Suprapubic skin (tissue), 4 donors: ENCODE results near the gene DRP2. TPM values are rescaled to one million over a fixed set of nuclear protein-coding genes. Genes with fewer than 3 reads are reported as not detected.

Source experiments
- DNase-seq, 2 donors: peaks; one replicate each; pipeline ENCODE4 v3.0.0-alpha.2; 2019; ENCODE audit warnings: low spot score in 2 of 2
- H3K27ac ChIP-seq: fragments of 200-600 bp; sonication (generic); one replicate; pipeline ENCODE4 v1.5.1; 2019
- H3K27me3 ChIP-seq: fragments of 200-600 bp; sonication (generic); one replicate; pipeline ENCODE4 v1.5.1; 2019
- H3K36me3 ChIP-seq: fragments of 200-600 bp; sonication (generic); one replicate; pipeline ENCODE4 v1.5.1; 2019
- H3K4me1 ChIP-seq: fragments of 200-600 bp; sonication (generic); one replicate; pipeline ENCODE4 v1.5.1; 2019
- H3K4me3 ChIP-seq: fragments of 200-600 bp; sonication (generic); one replicate; pipeline ENCODE4 v1.5.1; 2019; ENCODE audit warnings: mild to moderate bottlenecking
- H3K9me3 ChIP-seq: fragments of 200-600 bp; sonication (generic); one replicate; pipeline ENCODE4 v1.5.1; 2019
- CTCF ChIP-seq, 2 donors: fragments of 200-600 bp in 1 of 2; fragments of 450-650 bp in 1 of 2; sonication (generic) in 1 of 2; IDR thresholded peaks; one replicate each; pipeline ENCODE4 v1.5.1; 2016 to 2019; ENCODE audit warnings: antibody characterized with exemption in 2 of 2, mild to moderate bottlenecking in 1 of 2, moderate library complexity in 1 of 2
- EP300 ChIP-seq: sonication (generic); formaldehyde crosslinking; IDR thresholded peaks from one replicate; pipeline ENCODE4 v1.6.1; 2017; ENCODE audit warnings: antibody characterized with exemption
- POLR2A ChIP-seq, 2 donors: fragments of 450-650 bp; IDR thresholded peaks; one replicate each; pipeline ENCODE4 v1.6.1; 2017; ENCODE audit warnings: antibody characterized with exemption in 2 of 2, mild to moderate bottlenecking in 2 of 2, moderate library complexity in 2 of 2
- POLR2AphosphoS5 ChIP-seq, 3 donors: sonication (generic); formaldehyde crosslinking; IDR thresholded peaks; one replicate each; pipeline ENCODE4 v1.6.1; 2017; ENCODE audit warnings: antibody characterized with exemption in 3 of 3
- WGBS: methylation state at CpG from one replicate; pipeline ENCODE4 v1.1.5; 2018; 5-methylcytosine and 5-hydroxymethylcytosine counted together
- total RNA-seq, 4 donors: library from RNA; depleted of rRNA; stranded (reverse); fragments of >200 nt; gene quantifications; one replicate each; pipeline ENCODE4 v1.1.0, GENCODE V29; 2016

DRP2 gene
- total RNA-seq, 4 donors from 2014 or later = 0.05 to 0.97 (median 0.35) TPM

GRCh38 chrX:101229170-101229569 is 9.6 kb downstream of the DRP2 start:
- H3K4me1 ChIP-seq = no peaks in the 10 kb centered on the region
- no peaks in the 10 kb centered on the region for H3K9me3 ChIP-seq
- H3K4me3 ChIP-seq = no peak overlapping the region
- 86% methylated on average over 1 of the region's 1 CpG for WGBS
- H3K27ac ChIP-seq = no peak overlapping the region
- TF ChIP-seq EP300 = no peak
- no peak for TF ChIP-seq POLR2A (IDR thresholded peaks at IDR 0.05)
- no peak for TF ChIP-seq CTCF (IDR thresholded peaks at IDR 0.05)
- TF ChIP-seq POLR2AphosphoS5 (IDR thresholded peaks at IDR 0.05) = no peak
- DNase-seq = no peak
- no peaks in the 10 kb centered on the region for H3K27me3 ChIP-seq
- H3K36me3 ChIP-seq = no peaks in the 10 kb centered on the region

GRCh38 chrX:101230636-101231035 is 11.1 kb downstream of the DRP2 start:
- no peaks in the 10 kb centered on the region for H3K36me3 ChIP-seq
- no peak overlapping the region for H3K27ac ChIP-seq
- no peak for DNase-seq
- no peaks in the 10 kb centered on the region for H3K9me3 ChIP-seq
- no peaks in the 10 kb centered on the region for H3K4me1 ChIP-seq
- H3K27me3 ChIP-seq = no peaks in the 10 kb centered on the region
- no peak overlapping the region for H3K4me3 ChIP-seq
- no peak for TF ChIP-seq POLR2AphosphoS5 (IDR thresholded peaks at IDR 0.05)
- TF ChIP-seq CTCF (IDR thresholded peaks at IDR 0.05) = no peak
- no peak for TF ChIP-seq POLR2A (IDR thresholded peaks at IDR 0.05)
- TF ChIP-seq EP300 = no peak
- WGBS = 79% methylated on average over 2 of the region's 2 CpGs

- no peaks in the 10 kb centered on the region for H3K36me3 ChIP-seq
- 67% methylated on average over 1 of the region's 1 CpG for WGBS
- TF ChIP-seq EP300 (no peak), CTCF (IDR thresholded peaks at IDR 0.05) (no peak), POLR2A (IDR thresholded peaks at IDR 0.05) (no peak), POLR2AphosphoS5 (IDR thresholded peaks at IDR 0.05) (no peak)
- no peak overlapping the region for H3K27ac ChIP-seq
- H3K27me3 ChIP-seq = no peaks in the 10 kb centered on the region
- H3K4me1 ChIP-seq = no peaks in the 10 kb centered on the region
- no peak for DNase-seq
- no peak overlapping the region for H3K4me3 ChIP-seq
- H3K9me3 ChIP-seq = no peaks in the 10 kb centered on the region
Measured at GRCh38 chrX:101231080-101231479, 11.5 kb downstream of the DRP2 start.

GRCh38 chrX:101232316-101232715 is 12.7 kb downstream of the DRP2 start:
- Histone ChIP-seq H3K36me3 (no peaks in the 10 kb centered on the region), H3K4me1 (no peaks in the 10 kb centered on the region), H3K9me3 (no peaks in the 10 kb centered on the region), H3K27ac (no peak overlapping the region), H3K27me3 (no peaks in the 10 kb centered on the region), H3K4me3 (no peak overlapping the region)
- TF ChIP-seq EP300 = no peak
- TF ChIP-seq POLR2A (IDR thresholded peaks at IDR 0.05) = no peak
- no peak for TF ChIP-seq CTCF (IDR thresholded peaks at IDR 0.05)
- no peak for TF ChIP-seq POLR2AphosphoS5 (IDR thresholded peaks at IDR 0.05)
- DNase-seq = no peak
- whole genome bisulfite sequencing = 85% methylated on average over 5 of the region's 5 CpGs

- Histone ChIP-seq H3K36me3 (no peaks in the 10 kb centered on the region), H3K4me1 (no peaks in the 10 kb centered on the region), H3K27me3 (no peaks in the 10 kb centered on the region), H3K27ac (no peak overlapping the region), H3K9me3 (no peaks in the 10 kb centered on the region), H3K4me3 (no peak overlapping the region)
- TF ChIP-seq POLR2A (IDR thresholded peaks at IDR 0.05) = no peak
- no peak for TF ChIP-seq CTCF (IDR thresholded peaks at IDR 0.05)
- no peak for TF ChIP-seq EP300
- no peak for TF ChIP-seq POLR2AphosphoS5 (IDR thresholded peaks at IDR 0.05)
- 78% methylated on average over 2 of the region's 2 CpGs for WGBS
- DNase-seq = no peak
Measured at GRCh38 chrX:101237041-101237440, 17.5 kb downstream of the DRP2 start.
